Erythroblast (primary cell): ENCODE results near the gene SPDYE6.

ENCODE experiments used
- GATA1 ChIP-seq: IDR thresholded peaks from 2 replicates; pipeline ENCODE4 v1.6.1; 2011; ENCODE audit warnings: low read depth, mild to moderate bottlenecking, control low read depth, low read length, moderate library complexity
- POLR2A ChIP-seq: IDR thresholded peaks from 2 replicates; pipeline ENCODE4 v1.6.1; 2011; ENCODE audit warnings: mild to moderate bottlenecking, low read length

GRCh38 chr7:102300643-102301221 is 55.5 kb downstream of the SPDYE6 start:
- TF ChIP-seq POLR2A: no peak
- TF ChIP-seq GATA1: no peak
